Spinal cord (tissue), 10 donors: ENCODE results near the gene PITPNC1. TPM values are rescaled to one million over a fixed set of nuclear protein-coding genes. Genes with fewer than 3 reads are reported as not detected.
"Not testable (repeated sequence)": the region's sequence is repeated elsewhere in the genome, so short reads cannot be mapped to it uniquely, and the experiment has no call there.

Experiments
- DNase-seq, 6 donors: peaks; one replicate each; pipeline versions ENCODE4 v3.0.0 to v3.0.0-alpha.2; 2013 to 2015; ENCODE audit warnings: low spot score in 6 of 6, low read depth in 4 of 6
- H3K27ac ChIP-seq: one replicate; pipeline ENCODE4 v1.5.1; 2013; ENCODE audit warnings: low read depth, low read length, control low read depth
- H3K27me3 ChIP-seq: one replicate; pipeline ENCODE4 v1.6.1; 2013; ENCODE audit warnings: low read length; ENCODE audit not compliant: control insufficient read depth, insufficient read depth
- H3K36me3 ChIP-seq: one replicate; pipeline ENCODE4 v1.6.1; 2013; ENCODE audit warnings: low read length; ENCODE audit not compliant: control insufficient read depth, insufficient read depth
- H3K4me1 ChIP-seq: one replicate; pipeline ENCODE4 v1.6.1; 2013; ENCODE audit warnings: low read length; ENCODE audit not compliant: control insufficient read depth, insufficient read depth
- H3K4me3 ChIP-seq: one replicate; pipeline ENCODE4 v1.5.1; 2013; ENCODE audit warnings: low read depth, low read length, control low read depth
- H3K9me3 ChIP-seq: one replicate; pipeline ENCODE4 v1.6.1; 2013; ENCODE audit warnings: low read length; ENCODE audit not compliant: control insufficient read depth, insufficient read depth
- WGBS: methylation state at CpG from one replicate; pipeline ENCODE4 v1.1.5; 2013; ENCODE audit warnings: missing lambda C conversion rate; ENCODE audit not compliant: insufficient coverage; 5-methylcytosine and 5-hydroxymethylcytosine counted together
- polyA plus RNA-seq, 2 donors: library from polyadenylated mRNA; unstranded; fragments of 120-200 nt; gene quantifications; one replicate each; pipeline ENCODE4 v1.2.1, GENCODE V29; 2013; ENCODE audit not compliant: insufficient read length in 2 of 2
- total RNA-seq, 2 donors: library from RNA; depleted of rRNA in 1 of 2; stranded (reverse); fragments of 120-200 nt in 1 of 2; fragments of >200 nt in 1 of 2; gene quantifications; one replicate each; pipeline versions ENCODE4 v1.2.3 to v1.2.4, GENCODE V29; 2013 to 2014
- donor health status: healthy.

PITPNC1 gene
- total and polyA plus RNA-seq, 4 donors, result 34.5 to 71.1 (median 60.8) TPM

GRCh38 chr17:67648032-67648905, 271.2 kb downstream of the PITPNC1 start:
- H3K27ac ChIP-seq, result no peak overlapping the region
- H3K4me3 ChIP-seq, result no peak overlapping the region
- H3K4me1 ChIP-seq, result peaks cover 8% of the 10 kb centered on the region
- DNase-seq, result no peak
- whole genome bisulfite sequencing, result 80% methylated on average over 4 of the region's 6 CpGs
- peaks cover 6% of the 10 kb centered on the region for H3K36me3 ChIP-seq
- H3K9me3 ChIP-seq, result no peaks in the 10 kb centered on the region
- H3K27me3 ChIP-seq, result no peaks in the 10 kb centered on the region

- not testable (repeated sequence) for H3K4me1 ChIP-seq, H3K27ac ChIP-seq, H3K36me3 ChIP-seq, H3K9me3 ChIP-seq, H3K27me3 ChIP-seq, H3K4me3 ChIP-seq, DNase-seq
- 100% methylated on average over 2 of the region's 3 CpGs for WGBS
These were observed 271.8 kb downstream of the PITPNC1 start for GRCh38 chr17:67648906-67649295.

- Histone ChIP-seq H3K27ac (no peak overlapping the region), H3K27me3 (no peaks in the 10 kb centered on the region), H3K4me1 (peaks cover 3% of the 10 kb centered on the region), H3K36me3 (peaks cover 9% of the 10 kb centered on the region), H3K9me3 (no peaks in the 10 kb centered on the region), H3K4me3 (no peak overlapping the region)
- 100% methylated on average over 1 of the region's 3 CpGs for WGBS
- no peak for DNase-seq
These were observed 272.8 kb downstream of the PITPNC1 start for GRCh38 chr17:67649891-67650290.

GRCh38 chr17:67651218-67651579, 274.1 kb downstream of the PITPNC1 start:
- DNase-seq, H3K27ac ChIP-seq, H3K4me1 ChIP-seq, H3K9me3 ChIP-seq, H3K36me3 ChIP-seq, H3K27me3 ChIP-seq, H3K4me3 ChIP-seq: not testable (repeated sequence)
- 90% methylated on average over 2 of the region's 7 CpGs for WGBS

GRCh38 chr17:67652433-67652832, 275.4 kb downstream of the PITPNC1 start:
- Histone ChIP-seq H3K27ac (no peak overlapping the region), H3K4me1 (peaks cover 3% of the 10 kb centered on the region), H3K36me3 (peaks cover 9% of the 10 kb centered on the region), H3K9me3 (no peaks in the 10 kb centered on the region), H3K27me3 (no peaks in the 10 kb centered on the region), H3K4me3 (no peak overlapping the region)
- WGBS, result 73% methylated on average over 12 of the region's 14 CpGs
- no peak for DNase-seq

GRCh38 chr17:67655478-67656148, 278.5 kb downstream of the PITPNC1 start:
- 100% methylated on average over 4 of the region's 7 CpGs for WGBS
- H3K27me3 ChIP-seq, result no peaks in the 10 kb centered on the region
- H3K4me1 ChIP-seq, result peaks cover 3% of the 10 kb centered on the region
- H3K27ac ChIP-seq, result no peak overlapping the region
- peaks cover 9% of the 10 kb centered on the region for H3K36me3 ChIP-seq
- H3K4me3 ChIP-seq, result no peak overlapping the region
- H3K9me3 ChIP-seq, result peaks cover 7% of the 10 kb centered on the region
- no peak for DNase-seq

- Histone ChIP-seq H3K36me3 (peaks cover 15% of the 10 kb centered on the region), H3K27ac (no peak overlapping the region), H3K9me3 (peaks cover 7% of the 10 kb centered on the region), H3K4me3 (no peak overlapping the region), H3K4me1 (no peaks in the 10 kb centered on the region), H3K27me3 (no peaks in the 10 kb centered on the region)
- WGBS, result 83% methylated on average over 4 of the region's 8 CpGs
- DNase-seq, result no peak
These were observed 279.6 kb downstream of the PITPNC1 start for GRCh38 chr17:67656494-67657203.

- Histone ChIP-seq H3K4me1 (no peaks in the 10 kb centered on the region), H3K27me3 (no peaks in the 10 kb centered on the region), H3K9me3 (peaks cover 7% of the 10 kb centered on the region), H3K27ac (no peak overlapping the region), H3K4me3 (no peak overlapping the region), H3K36me3 (peaks cover 10% of the 10 kb centered on the region)
- DNase-seq, result no peak
- WGBS, result 100% methylated on average over 4 of the region's 4 CpGs
These were observed 280.5 kb downstream of the PITPNC1 start for GRCh38 chr17:67657596-67657995.

- Histone ChIP-seq H3K36me3 (peaks cover 9% of the 10 kb centered on the region), H3K4me1 (no peaks in the 10 kb centered on the region), H3K9me3 (peaks cover 7% of the 10 kb centered on the region), H3K4me3 (no peak overlapping the region), H3K27me3 (no peaks in the 10 kb centered on the region), H3K27ac (no peak overlapping the region)
- DNase-seq, result no peak
- WGBS, result 98% methylated on average over 4 of the region's 4 CpGs
These were observed 281.2 kb downstream of the PITPNC1 start for GRCh38 chr17:67658265-67658664.
